Transverse colon (tissue), 3 donors: Measurements from ENCODE around the gene RBM47.

ENCODE experiments used
- EP300 ChIP-seq: sonication (generic); formaldehyde crosslinking; IDR thresholded peaks from one replicate; pipeline ENCODE4 v1.6.1; 2017; ENCODE audit warnings: antibody characterized with exemption, low read depth
- TF ChIP-seq, protein P1 (sequence below), 5 experiments: fragments of 200-600 bp in 3 of 5; fragments of 450-650 bp in 2 of 5; sonication (generic) in 3 of 5; IDR thresholded peaks; 1 replicate in 2 of 5; 2 replicates in 3 of 5; pipeline ENCODE4 v1.5.1; 2016 to 2017; ENCODE audit warnings: antibody characterized with exemption in 5 of 5, inconsistent platforms in 3 of 5, mild to moderate bottlenecking in 2 of 5, moderate library complexity in 1 of 5

DNA sequence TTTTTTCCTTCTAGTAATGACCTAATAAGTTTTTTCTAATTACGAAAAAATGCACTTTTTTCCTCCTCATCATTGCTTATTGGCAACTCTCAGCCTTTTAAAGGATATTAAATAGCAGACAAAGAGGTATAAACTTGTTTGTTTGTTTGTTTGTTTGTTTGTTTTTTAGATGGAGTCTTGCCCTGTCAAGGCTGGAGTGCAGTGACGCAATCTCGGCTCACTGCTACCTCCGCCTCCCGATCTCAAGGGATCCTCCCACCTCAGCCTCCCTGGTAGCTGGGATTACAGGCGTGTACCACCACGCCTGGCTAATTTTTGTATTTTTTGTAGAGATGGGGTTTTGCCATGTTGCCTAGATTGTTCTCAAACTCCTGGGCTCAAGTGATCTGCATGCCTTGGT lies 6.0 kb downstream of the RBM47 start:
- TF ChIP-seq, protein P1, sequence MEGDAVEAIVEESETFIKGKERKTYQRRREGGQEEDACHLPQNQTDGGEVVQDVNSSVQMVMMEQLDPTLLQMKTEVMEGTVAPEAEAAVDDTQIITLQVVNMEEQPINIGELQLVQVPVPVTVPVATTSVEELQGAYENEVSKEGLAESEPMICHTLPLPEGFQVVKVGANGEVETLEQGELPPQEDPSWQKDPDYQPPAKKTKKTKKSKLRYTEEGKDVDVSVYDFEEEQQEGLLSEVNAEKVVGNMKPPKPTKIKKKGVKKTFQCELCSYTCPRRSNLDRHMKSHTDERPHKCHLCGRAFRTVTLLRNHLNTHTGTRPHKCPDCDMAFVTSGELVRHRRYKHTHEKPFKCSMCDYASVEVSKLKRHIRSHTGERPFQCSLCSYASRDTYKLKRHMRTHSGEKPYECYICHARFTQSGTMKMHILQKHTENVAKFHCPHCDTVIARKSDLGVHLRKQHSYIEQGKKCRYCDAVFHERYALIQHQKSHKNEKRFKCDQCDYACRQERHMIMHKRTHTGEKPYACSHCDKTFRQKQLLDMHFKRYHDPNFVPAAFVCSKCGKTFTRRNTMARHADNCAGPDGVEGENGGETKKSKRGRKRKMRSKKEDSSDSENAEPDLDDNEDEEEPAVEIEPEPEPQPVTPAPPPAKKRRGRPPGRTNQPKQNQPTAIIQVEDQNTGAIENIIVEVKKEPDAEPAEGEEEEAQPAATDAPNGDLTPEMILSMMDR (IDR thresholded peaks at IDR 0.05) = no peak
- TF ChIP-seq EP300 = no peak
